GM20431 (cell line): Measurements from ENCODE around the gene TLCD1.
"Not testable (repeated sequence)": the region's sequence is repeated elsewhere in the genome, so short reads cannot be mapped to it uniquely, and the experiment has no call there.

ENCODE experiments used
- in situ Hi-C: fragments of 300-500 bp; cut with MseI, MboI; formaldehyde crosslinking; loops from one replicate; pipeline ENCODE4 v1.15.0; 2020; ENCODE audit warnings: low sequenced_read_pairs; ENCODE audit not compliant: unreplicated experiment

The TLCD1 gene

DNA sequence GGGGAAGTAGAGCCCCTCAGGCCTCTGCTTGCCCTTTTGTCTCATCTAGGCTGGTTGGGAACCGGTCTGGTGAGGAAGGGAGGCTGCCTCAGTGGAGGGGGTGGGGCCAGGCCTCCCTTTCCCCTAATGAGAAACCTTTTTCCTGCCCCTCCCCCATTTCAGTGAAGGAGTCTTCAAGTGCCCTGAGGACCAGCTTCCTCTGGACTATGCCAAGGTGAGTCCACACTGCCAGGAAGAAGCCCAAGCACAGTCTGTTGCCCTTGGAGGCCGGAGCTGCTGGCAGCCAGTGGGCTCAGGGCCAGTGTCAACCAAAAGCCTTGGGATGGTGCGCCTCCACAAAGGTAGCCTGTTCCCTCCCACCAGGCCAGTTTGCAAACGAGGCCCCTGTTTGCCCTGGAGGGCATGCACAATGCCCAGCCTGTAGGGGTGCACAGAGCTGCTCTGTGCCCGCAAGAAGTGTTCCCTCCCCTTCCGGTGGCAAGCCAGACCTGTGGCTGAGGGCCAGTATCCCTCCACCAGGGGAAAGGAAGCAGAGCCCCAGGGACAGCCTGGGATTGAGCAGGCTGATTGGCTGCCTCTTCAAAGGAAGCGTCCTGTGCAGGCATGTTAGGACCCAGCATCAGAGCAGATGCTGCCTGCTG is 21.1 kb upstream of the TLCD1 start:
- in situ Hi-C loops, result no loop called here

DNA sequence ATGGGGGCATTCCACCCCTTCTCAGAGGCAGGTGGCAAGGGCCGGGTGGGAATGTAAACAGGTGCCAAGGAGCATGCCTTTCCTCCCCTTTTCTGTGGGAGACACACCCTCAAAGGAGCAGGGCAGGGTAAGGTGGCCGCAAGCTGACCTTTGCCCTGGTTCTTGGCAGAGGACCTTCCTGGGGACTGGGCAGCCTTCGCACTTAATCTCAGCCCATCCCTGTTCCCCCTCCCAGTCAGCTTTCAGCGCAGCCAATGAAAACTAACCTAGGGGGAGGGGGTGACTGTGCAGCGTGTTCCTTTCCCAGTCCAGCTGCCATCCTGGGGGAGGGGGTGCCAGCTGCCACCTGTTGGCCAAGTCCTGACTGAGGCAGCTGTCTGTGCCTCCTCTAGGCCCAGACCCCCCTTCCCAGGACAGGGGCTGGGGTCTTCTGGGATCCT is 20.6 kb upstream of the TLCD1 start:
- in situ Hi-C loops, result no loop called here

DNA sequence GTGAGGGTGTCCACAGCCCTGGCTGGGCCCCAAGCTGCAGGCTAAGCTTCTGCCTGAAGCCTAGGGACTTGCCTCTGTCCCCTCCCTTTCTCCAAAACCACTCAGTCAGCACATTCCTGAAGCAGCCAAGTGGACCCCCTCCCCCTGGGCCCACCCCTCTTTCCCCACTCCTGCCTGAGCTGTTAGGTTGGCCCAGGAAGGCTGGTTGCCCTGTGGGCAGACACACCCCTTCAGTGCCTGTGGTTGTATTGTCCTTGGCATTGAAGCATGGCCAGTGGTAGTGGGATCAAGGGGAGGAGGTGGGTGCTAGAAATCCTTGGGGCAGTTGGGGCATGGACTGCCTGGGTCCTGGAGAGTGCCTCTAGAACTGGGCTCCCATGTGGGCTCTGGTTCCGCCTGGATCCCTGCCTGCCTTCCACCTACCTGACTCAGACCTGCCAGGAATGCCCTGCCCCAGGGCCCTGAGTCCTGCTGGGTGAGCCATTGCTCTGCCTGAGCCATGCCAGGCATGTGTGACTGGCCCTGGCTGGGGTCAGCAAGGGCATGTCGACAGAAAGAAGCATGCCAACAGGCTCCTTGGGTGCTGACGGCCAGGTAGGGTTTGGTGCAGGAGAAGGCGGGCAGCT is 19.9 kb upstream of the TLCD1 start:
- in situ Hi-C loops, result no loop called here

DNA sequence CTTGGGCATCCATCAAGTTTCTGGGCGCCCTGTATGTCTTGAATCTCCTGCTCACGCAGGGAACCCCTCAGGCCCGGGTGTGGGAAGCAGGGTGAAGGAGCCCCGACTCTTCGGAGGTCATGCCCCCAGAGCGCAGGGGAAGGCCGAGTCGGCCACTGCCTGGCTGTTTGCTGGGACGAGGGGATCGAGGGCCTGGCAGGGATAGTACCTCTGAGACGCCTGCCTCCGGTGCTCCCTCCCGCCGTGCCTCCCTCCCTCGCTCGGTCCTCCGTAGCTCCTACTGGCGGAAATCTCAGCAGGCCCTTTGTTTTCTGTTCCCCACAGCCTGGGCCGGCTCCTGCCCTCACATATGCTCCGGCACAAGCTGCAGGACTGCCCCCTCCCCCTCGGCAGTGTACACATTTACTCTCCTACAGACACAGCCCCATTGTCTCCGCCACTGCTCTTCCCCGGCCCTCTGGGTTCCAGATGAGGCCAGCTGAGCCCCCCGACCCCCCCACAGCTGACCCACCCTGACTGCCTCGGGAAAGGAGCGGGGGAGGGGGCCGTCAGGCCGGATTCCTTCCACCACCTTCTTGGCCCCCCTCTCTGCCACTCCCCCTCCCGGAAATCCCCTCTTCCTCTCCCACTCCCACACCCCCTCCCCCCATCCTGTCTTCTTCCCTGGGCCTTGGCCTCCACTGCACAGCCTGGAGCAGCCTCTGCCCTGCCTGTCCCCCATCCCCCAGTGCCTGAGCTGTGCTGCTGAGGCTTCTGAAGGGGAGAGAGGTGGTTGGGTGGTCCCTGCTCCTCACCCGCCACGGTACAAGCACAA is 19.1 kb upstream of the TLCD1 start:
- in situ Hi-C loops, result no loop called here

DNA sequence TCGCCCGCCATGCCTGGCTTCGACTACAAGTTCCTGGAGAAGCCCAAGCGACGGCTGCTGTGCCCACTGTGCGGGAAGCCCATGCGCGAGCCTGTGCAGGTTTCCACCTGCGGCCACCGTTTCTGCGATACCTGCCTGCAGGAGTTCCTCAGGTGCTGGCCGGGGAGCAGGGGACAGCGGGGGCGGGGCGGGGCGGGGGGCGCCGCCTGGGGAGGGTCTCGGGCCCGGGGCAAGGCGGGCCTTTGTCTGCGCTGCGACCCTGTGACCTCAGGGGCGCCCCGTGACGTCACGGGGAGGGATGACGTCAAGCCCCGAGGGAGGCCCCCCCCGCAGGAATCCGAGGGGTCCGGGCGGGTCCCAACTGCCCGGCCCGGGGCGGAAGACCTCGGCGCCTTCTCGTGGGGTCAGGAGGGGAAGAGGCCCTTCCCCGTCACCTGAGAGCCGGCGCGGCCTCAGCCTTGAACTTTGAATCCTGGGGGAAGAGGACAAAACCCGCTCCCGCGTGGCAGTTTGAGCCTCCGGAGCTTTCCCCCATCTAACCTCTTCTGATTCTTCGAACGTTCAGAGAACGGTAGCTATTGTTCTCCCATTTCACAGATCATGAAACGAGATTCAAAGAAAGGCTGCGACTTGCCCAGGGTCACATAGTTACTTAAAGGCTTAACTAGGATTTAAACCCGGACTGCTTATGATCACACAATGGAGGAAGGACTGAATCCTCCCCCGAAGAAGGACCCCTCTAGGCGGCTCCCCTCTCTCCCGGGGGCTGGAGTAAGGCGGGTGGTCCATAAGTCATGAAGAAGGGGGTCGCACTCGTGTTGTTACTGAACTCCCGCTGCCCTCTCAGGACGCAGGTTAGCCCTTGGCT is 18.3 kb upstream of the TLCD1 start:
- in situ Hi-C loops, result no loop called here

DNA sequence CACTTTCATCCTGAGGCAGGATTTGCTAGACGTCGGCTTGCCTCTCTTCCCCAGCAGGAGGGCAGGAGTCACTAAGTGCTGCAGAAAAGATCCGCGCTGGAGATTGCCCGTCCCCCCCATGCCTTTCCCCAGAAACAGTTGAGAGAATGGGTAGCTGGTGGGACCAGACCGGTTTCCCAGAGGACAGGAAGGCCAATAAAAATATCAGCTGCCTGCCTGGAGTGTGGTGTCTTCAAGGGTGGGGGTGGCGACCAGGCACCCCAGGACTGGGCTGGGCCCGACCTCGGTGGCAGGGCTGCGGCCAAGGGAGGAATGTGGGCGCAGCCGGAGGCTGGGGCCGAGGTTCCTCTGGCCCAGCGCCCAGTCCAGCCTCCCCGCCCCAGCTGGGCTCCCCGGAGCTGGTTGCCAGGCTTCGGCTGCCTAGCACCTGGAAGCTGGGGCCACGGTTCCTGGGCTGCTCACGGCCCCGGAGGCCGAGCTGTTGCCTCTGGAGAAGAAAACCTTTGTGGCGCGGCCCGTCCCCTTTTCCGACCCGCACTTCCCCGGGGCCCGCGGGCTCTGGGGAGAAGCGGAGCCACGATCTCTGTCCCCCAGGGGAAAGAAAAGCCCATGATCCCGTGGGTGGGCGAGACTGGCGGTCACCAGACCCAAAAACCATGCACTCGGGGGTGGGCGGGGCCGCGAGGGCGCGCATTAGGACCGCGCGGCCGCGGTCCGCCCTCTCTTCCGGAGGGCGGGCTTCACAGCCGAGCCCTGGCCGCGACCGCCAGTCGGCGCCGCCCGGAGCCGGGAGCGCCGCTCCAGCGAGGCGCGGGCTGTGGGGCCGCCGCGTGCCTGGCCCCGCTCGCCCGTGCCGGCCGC is 17.4 kb upstream of the TLCD1 start, which contains the start of gene TRAF4:
Gene TRAF4 (plus strand): TSS at position 769 of the 861 bp plus-strand sequence. CDS start 102 bp downstream, outside the sequence.
- in situ Hi-C loops, result no loop called here

DNA sequence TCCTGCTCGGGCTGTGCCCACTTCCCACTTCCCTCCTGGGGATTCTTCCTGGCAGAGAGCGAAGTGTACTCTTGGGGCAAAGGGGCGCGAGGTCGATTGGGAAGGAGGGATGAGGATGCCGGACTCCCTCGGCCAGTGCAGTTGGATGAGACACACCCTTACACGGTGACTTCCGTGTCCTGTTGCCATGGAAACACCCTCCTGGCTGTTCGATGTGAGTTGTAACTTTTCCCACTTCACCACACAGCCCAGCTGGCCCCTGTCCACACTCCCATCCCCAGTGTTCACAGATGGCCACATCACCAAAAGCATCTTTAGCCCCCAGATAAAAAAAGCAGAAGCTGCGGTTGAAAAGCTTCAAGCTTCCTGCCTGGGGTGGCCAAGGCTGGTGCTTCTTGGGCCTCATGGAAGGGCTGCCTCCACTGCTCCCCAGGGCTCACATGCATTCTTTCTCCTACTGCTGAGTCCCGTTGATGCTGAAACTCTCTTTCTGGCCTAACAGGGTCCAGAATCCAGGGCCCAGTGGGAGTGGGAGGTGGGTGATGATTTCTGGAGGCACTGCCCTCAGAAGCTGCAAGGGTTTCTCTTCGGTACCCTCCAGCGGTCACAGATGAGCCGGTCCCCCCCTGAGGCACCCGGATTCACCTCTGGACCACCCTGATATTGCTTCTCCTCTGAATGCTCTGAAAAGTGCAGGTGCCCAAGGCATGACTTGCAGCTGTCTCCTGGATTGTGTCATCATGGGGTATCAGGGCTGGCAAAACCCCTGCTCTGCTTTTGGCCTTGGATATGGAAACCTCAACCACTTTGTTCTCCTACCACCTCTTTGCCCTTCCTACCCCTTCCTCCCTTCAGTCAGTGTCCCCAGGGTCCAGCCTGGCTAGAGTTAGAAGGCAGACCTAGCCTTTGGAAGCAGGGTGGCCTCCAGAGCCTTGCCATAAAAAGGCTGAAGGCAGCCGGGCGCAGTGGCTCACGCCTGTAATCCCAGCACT is 15.6 kb upstream of the TLCD1 start:
- in situ Hi-C loops, result no loop called here

DNA sequence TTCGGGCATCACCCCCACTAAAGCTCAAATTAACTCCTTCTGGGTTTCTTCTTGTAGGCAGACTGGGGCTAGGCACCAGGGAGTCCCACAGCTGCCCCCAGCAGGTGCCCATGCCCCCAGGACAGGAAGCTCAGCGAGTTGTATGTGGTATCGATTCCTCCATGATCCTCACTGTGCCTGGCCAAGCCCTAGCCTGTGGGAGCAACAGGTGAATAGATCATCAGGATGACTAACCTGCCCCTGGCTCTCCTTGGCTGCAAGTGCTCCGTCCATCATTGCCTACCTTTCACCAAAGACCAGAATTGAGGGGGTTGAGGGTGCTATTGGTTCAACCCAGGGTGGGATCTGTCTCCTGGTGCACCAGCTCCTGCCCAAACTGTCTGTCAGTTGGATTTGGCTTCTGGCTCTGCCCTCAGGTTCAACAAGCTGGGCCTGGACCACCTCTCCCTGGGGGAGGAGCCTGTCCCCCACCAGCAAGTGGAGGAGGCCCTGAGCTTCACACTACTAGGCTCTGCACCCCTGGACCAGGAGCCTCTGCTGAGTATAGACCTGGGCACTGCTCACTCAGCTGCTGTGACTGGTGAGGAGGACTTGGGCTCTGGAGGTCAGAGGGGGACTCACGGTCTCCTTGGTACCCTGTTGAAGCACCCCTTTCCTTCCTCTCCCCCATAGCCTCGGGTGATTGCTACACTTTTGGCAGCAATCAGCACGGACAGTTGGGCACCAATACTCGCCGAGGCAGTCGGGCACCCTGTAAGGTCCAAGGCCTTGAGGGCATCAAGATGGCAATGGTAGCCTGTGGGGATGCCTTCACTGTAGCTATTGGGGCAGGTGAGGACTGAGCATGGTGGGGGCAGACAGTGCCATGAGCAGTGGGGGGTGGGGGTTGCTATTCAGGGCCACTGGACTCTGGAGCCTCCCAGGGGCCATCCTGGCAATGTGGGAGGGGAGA is 14.6 kb upstream of the TLCD1 start:
- in situ Hi-C loops, result no loop called here

DNA sequence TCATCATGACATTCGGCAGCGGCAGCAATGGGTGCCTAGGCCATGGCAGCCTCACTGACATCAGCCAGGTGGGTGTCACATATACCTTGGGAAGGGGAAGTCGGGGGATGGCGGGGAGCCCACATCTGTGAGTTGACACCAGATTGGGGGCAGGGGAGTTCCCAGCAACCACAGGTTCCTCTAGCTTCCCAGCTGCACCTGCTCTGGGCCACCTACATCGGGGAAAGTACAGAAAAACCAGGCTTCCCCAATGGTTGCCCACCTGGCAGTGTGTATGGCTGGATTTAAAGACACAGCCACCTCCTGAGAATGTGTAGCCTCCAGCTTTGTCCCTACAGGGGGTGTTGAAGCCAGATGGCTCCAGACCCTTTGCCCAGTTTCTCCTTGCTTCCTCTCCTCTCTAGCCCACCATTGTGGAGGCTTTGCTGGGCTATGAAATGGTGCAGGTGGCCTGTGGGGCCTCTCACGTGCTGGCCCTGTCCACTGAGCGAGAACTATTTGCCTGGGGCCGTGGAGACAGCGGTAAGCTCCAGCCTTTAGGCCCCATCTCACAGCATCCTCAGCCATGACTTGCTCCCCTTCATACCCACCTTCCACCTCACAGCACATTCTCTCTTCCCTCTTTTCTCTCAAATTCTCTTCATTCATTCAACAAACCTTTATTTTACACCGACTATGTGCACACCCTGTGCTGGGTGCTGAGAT is 12.8 kb upstream of the TLCD1 start:
- in situ Hi-C loops, result no loop called here

DNA sequence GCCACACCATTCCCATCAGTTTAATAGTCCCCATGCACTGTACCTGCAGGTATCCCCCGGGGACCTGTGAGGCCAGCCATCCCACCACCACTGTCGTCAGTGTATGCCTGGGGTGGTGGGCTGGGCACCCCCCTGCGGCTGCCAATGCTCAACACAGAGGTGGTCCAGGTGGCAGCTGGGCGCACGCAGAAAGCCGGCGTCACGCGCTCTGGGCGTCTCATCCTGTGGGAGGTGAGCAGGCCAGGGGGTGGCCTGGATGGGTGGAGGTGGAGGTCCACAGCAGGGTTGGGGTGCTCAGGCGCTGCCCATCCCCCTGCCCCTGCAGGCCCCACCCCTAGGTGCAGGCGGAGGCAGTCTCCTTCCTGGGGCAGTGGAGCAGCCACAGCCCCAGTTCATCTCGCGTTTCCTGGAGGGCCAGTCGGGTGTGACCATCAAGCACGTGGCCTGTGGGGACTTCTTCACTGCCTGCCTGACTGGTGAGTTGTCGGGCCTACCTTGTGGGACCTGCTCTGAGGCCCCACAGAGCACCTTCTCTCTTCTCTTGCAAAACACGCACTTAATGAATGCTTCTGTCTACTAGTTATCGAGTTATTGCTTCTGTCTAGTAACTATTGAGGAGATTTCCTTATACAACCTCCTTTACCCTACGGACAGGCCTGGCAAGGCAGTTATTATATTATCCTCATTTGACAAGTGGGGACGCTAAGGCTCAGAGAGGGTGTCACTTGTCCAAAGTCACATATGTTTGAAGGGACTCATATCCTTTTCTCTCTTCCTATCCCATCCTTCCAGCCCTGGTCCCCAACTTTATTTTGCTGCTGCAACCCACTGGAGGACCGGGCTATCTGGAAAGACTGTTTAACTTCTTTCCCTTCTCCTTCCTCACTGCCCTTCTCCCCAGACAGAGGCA is 12.0 kb upstream of the TLCD1 start:
- in situ Hi-C loops, result no loop called here

DNA sequence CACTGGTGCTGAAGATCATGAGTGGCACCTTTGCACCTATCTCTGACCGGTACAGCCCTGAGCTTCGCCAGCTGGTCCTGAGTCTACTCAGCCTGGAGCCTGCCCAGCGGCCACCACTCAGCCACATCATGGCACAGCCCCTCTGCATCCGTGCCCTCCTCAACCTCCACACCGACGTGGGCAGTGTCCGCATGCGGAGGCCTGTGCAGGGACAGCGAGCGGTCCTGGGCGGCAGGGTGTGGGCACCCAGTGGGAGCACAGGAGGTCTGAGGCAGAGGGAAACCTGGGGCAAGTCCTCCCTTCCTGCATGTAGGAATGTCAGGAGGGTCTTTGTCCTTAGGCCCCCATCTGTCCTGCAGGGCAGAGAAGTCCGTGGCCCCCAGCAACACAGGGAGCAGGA is 11.3 kb upstream of the TLCD1 start:
- in situ Hi-C loops, result no loop called here

DNA sequence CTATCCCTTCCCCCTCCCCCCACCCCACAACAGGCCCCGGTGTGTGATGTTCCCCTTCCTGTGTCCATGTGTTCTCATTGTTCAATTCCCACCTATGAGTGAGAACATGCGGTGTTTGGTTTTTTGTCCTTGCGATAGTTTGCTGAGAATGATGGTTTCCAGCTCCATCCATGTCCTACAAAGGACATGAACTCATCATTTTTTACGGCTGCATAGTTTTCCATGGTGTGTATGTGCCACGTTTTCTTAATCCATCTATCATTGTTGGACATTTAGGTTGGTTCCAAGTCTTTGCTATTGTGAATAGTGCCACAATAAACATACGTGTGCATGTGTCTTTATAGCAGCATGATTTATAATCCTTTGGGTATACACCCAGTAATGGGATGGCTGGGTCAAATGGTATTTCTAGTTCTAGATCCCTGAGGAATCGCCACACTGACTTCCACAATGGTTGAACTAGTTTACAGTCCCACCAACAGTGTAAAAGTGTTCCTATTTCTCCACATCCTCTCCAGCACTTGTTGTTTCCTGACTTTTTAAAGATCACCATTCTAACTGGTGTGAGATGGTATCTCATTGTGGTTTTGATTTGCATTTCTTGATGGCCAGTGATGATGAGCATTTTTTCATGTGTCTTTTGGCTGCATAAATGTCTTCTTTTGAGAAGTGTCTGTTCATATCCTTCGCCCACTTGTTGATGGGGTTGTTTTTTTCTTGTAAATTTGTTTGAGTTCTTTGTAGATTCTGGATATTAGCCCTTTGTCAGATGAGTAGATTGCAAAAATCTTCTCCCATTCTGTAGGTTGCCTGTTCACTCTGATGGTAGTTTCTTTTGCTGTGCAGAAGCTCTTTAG is 10.1 kb upstream of the TLCD1 start:
- in situ Hi-C loops, result not testable (repeated sequence)

DNA sequence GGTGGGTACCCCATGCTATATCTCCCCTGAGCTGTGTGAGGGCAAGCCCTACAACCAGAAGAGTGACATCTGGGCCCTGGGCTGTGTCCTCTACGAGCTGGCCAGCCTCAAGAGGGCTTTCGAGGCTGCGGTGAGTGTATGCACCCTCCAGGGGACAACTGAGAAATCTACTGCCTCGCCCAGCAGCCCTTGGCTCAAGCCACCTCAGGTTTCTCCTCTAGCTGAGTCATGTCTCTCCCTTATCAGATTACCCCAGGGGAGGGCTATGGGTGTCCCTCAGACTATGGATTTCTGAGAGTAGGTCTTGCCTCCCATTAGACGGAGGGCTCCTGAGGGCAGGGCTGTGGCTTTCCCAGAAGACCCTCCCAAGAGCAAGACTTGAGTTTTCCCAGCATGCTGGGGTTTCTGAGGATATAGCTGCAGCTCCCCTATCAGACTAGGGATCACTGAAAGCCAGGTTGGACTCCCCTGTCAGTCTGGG is 9.2 kb upstream of the TLCD1 start:
- in situ Hi-C loops, result no loop called here

DNA sequence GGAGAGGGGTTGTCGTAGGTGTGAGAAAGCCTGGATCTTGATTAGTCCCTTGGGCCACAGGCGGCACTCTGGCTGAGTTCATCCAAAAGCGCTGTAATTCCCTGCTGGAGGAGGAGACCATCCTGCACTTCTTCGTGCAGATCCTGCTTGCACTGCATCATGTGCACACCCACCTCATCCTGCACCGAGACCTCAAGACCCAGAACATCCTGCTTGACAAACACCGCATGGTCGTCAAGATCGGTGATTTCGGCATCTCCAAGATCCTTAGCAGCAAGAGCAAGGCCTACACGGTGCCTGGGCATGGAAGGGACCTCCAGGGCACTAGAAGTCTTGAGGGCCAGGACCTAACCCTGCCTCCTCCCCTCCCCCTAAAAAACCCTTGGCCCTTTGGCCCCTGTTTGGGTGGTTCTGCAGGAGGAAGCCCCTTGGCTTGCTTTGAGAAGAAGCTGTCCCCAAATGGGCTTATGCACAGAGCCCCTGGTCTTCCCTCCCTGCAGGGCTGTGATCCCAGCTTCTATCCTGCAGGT is 8.7 kb upstream of the TLCD1 start:
- in situ Hi-C loops, result no loop called here
